HCT116 (cell line): Measurements from ENCODE around the gene NOXA1.

Source experiments
- POLR2A ChIP-seq: IDR thresholded peaks from 2 replicates; pipeline ENCODE4 v1.7.0; 2011; ENCODE audit warnings: borderline replicate concordance; ENCODE audit not compliant: insufficient read depth, insufficient read length; ENCODE audit errors: extremely low read depth
- RAD21 ChIP-seq: IDR thresholded peaks from 2 replicates; pipeline ENCODE4 v1.6.1; 2012; ENCODE audit warnings: low read depth, mild to moderate bottlenecking
- TCF7L2 ChIP-seq: IDR thresholded peaks from 2 replicates; pipeline ENCODE4 v1.7.0; 2011; ENCODE audit warnings: borderline replicate concordance, inconsistent platforms; ENCODE audit not compliant: insufficient read depth, insufficient read length; ENCODE audit errors: extremely low read depth
- TF ChIP-seq, protein P1 (sequence below): IDR thresholded peaks from 2 replicates; pipeline ENCODE4 v1.6.1; 2012
- TF ChIP-seq, protein P2 (sequence below), 3 experiments: fragments of 200-600 bp in 1 of 3; sonication (generic) in 1 of 3; IDR thresholded peaks in 2 of 3; conservative IDR thresholded peaks in 1 of 3; 2 replicates each; pipeline ENCODE4 v1.5.1; 2012 to 2017; ENCODE audit warnings: low read depth in 2 of 3, low read length in 2 of 3, antibody characterized with exemption in 1 of 3, borderline replicate concordance in 1 of 3, control low read depth in 1 of 3, mild to moderate bottlenecking in 1 of 3, mixed read lengths in 1 of 3, mixed run types in 1 of 3, moderate library complexity in 1 of 3; ENCODE audit not compliant: insufficient read depth in 1 of 3
- TF ChIP-seq, protein P3 (sequence below): IDR thresholded peaks from 2 replicates; pipeline ENCODE4 v1.6.1; 2012; ENCODE audit warnings: low read depth

DNA sequence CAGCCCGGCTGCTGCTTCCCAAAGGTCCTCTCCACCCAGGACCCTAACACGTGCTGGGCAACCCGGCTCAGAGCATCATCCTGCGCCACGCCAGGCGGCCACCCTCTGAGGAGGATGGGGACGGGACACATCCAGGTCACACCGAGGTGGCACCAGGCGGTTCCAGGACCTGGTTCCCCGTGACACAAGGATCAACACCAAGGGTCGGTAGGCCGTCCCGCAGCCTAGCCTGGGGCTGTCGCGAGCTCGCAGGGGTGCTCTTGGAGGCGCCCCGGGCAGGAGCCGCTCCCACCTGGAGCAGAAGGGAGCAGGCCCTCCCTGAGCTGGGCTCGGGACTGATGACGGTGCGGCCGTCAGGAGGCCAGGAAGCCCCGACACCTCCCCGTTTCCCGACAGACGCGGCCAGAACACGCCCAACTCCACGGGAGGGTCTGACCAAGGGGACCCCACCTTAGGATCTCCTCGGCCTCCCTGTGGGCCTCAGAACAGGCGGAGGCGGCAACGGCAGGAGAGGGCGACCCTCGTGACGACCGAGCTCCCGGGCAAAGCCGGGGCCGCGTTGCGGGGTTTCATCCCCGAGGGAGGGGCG, 6.5 kb upstream of the NOXA1 start:
- TF ChIP-seq, protein P1, sequence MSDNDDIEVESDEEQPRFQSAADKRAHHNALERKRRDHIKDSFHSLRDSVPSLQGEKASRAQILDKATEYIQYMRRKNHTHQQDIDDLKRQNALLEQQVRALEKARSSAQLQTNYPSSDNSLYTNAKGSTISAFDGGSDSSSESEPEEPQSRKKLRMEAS, result no peak
- TF ChIP-seq TCF7L2 (no peak), POLR2A (no peak), RAD21 (no peak)
- TF ChIP-seq, protein P2, sequence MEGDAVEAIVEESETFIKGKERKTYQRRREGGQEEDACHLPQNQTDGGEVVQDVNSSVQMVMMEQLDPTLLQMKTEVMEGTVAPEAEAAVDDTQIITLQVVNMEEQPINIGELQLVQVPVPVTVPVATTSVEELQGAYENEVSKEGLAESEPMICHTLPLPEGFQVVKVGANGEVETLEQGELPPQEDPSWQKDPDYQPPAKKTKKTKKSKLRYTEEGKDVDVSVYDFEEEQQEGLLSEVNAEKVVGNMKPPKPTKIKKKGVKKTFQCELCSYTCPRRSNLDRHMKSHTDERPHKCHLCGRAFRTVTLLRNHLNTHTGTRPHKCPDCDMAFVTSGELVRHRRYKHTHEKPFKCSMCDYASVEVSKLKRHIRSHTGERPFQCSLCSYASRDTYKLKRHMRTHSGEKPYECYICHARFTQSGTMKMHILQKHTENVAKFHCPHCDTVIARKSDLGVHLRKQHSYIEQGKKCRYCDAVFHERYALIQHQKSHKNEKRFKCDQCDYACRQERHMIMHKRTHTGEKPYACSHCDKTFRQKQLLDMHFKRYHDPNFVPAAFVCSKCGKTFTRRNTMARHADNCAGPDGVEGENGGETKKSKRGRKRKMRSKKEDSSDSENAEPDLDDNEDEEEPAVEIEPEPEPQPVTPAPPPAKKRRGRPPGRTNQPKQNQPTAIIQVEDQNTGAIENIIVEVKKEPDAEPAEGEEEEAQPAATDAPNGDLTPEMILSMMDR (IDR thresholded peaks at IDR 0.05 in 2 of 3, conservative IDR thresholded peaks at IDR 0.05 in 1 of 3; ENCODE audit: borderline replicate concordance in 1 of 3, insufficient read depth in 1 of 3, low read depth in 2 of 3, low read length in 2 of 3), result no peak
- TF ChIP-seq, protein P3, sequence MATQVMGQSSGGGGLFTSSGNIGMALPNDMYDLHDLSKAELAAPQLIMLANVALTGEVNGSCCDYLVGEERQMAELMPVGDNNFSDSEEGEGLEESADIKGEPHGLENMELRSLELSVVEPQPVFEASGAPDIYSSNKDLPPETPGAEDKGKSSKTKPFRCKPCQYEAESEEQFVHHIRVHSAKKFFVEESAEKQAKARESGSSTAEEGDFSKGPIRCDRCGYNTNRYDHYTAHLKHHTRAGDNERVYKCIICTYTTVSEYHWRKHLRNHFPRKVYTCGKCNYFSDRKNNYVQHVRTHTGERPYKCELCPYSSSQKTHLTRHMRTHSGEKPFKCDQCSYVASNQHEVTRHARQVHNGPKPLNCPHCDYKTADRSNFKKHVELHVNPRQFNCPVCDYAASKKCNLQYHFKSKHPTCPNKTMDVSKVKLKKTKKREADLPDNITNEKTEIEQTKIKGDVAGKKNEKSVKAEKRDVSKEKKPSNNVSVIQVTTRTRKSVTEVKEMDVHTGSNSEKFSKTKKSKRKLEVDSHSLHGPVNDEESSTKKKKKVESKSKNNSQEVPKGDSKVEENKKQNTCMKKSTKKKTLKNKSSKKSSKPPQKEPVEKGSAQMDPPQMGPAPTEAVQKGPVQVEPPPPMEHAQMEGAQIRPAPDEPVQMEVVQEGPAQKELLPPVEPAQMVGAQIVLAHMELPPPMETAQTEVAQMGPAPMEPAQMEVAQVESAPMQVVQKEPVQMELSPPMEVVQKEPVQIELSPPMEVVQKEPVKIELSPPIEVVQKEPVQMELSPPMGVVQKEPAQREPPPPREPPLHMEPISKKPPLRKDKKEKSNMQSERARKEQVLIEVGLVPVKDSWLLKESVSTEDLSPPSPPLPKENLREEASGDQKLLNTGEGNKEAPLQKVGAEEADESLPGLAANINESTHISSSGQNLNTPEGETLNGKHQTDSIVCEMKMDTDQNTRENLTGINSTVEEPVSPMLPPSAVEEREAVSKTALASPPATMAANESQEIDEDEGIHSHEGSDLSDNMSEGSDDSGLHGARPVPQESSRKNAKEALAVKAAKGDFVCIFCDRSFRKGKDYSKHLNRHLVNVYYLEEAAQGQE, result no peak
